Esophagus (tissue), 2 donors: ENCODE data around the gene PRMT5. TPM values are rescaled to one million over a fixed set of nuclear protein-coding genes. Genes with fewer than 3 reads are reported as not detected.
A peak's percentile ranks its signal among the peaks of the same experiment; 100 is the strongest.
"Not testable (repeated sequence)": the region's sequence is repeated elsewhere in the genome, so short reads cannot be mapped to it uniquely, and the experiment has no call there.

Source experiments
- H3K27ac ChIP-seq, 2 donors: one replicate each; pipeline ENCODE4 v1.5.1; 2013; ENCODE audit warnings: low read depth in 2 of 2, mild to moderate bottlenecking in 2 of 2, inconsistent platforms in 1 of 2, low read length in 1 of 2, moderate library complexity in 1 of 2
- H3K27me3 ChIP-seq, 2 donors: one replicate each; pipeline ENCODE4 v1.6.1; 2013; ENCODE audit warnings: low read length in 2 of 2, control low read depth in 1 of 2, mild to moderate bottlenecking in 1 of 2; ENCODE audit not compliant: insufficient read depth in 2 of 2, control insufficient read depth in 1 of 2
- H3K36me3 ChIP-seq, 2 donors: one replicate each; pipeline ENCODE4 v1.6.1; 2013; ENCODE audit warnings: low read length in 1 of 2; ENCODE audit not compliant: control insufficient read depth in 2 of 2, insufficient read depth in 2 of 2
- H3K4me1 ChIP-seq, 2 donors: one replicate each; pipeline ENCODE4 v1.6.1; 2013; ENCODE audit warnings: low read length in 1 of 2; ENCODE audit not compliant: control insufficient read depth in 2 of 2, insufficient read depth in 2 of 2
- H3K4me3 ChIP-seq, 2 donors: one replicate each; pipeline ENCODE4 v1.5.1; 2013; ENCODE audit warnings: low read length in 2 of 2, mild to moderate bottlenecking in 2 of 2, low read depth in 1 of 2, moderate library complexity in 1 of 2
- H3K9me3 ChIP-seq, 2 donors: one replicate each; pipeline ENCODE4 v1.6.1; 2013; ENCODE audit warnings: mild to moderate bottlenecking in 2 of 2, low read depth in 1 of 2, low read length in 1 of 2, moderate library complexity in 1 of 2; ENCODE audit not compliant: control insufficient read depth in 2 of 2, insufficient read depth in 1 of 2
- WGBS, 2 donors: extraction: QIAGEN DNeasy Blood & Tissue Kit; methylation state at CpG; one replicate each; pipeline ENCODE4 v1.1.7; 2013; 5-methylcytosine and 5-hydroxymethylcytosine counted together
- polyA plus RNA-seq, 2 donors: library from polyadenylated mRNA; stranded (reverse); fragments of 200-250 nt; gene quantifications; one replicate each; pipeline ENCODE4 v1.2.3, GENCODE V29; 2013
- donor health status: healthy with polysubstance abuse.
- donor health status: Bipolar disorder and iron deficiency.

The PRMT5 gene
- polyA plus RNA-seq, 2 donors = 31.4 to 47.1 TPM

GRCh38 chr14:22971152-22971551 lies 42.0 kb upstream of the PRMT5 start:
- no peaks in the 10 kb centered on the region for H3K4me1 ChIP-seq
- no peaks in the 10 kb centered on the region for H3K27me3 ChIP-seq
- H3K36me3 ChIP-seq = peaks cover 0 to 10% of the 10 kb centered on the region in 2 donors
- WGBS, 2 donors = 91 to 98% methylated on average over 1 of the region's 1 CpG
- H3K9me3 ChIP-seq = no peaks in the 10 kb centered on the region
- H3K27ac ChIP-seq = no peak overlapping the region
- H3K4me3 ChIP-seq = no peak overlapping the region

- Histone ChIP-seq H3K4me1 (no peaks in the 10 kb centered on the region), H3K36me3 (no peaks in the 10 kb centered on the region), H3K27me3 (no peaks in the 10 kb centered on the region), H3K4me3 (no peak overlapping the region), H3K27ac (no peak overlapping the region), H3K9me3 (no peaks in the 10 kb centered on the region)
- 46 to 55% methylated on average over 4 of the region's 4 CpGs for WGBS, 2 donors
Measured at GRCh38 chr14:22966783-22967269, 37.6 kb upstream of the PRMT5 start.

- H3K9me3 ChIP-seq, H3K4me3 ChIP-seq, H3K27me3 ChIP-seq, H3K36me3 ChIP-seq, H3K4me1 ChIP-seq: not testable (repeated sequence)
- peak overlapping the region in 1 of 2 donors; percentile 13 for H3K27ac ChIP-seq
- 62 to 65% methylated on average over 15 of the region's 15 CpGs for WGBS, 2 donors
Measured at GRCh38 chr14:22965916-22966782, 37.0 kb upstream of the PRMT5 start.

DNA sequence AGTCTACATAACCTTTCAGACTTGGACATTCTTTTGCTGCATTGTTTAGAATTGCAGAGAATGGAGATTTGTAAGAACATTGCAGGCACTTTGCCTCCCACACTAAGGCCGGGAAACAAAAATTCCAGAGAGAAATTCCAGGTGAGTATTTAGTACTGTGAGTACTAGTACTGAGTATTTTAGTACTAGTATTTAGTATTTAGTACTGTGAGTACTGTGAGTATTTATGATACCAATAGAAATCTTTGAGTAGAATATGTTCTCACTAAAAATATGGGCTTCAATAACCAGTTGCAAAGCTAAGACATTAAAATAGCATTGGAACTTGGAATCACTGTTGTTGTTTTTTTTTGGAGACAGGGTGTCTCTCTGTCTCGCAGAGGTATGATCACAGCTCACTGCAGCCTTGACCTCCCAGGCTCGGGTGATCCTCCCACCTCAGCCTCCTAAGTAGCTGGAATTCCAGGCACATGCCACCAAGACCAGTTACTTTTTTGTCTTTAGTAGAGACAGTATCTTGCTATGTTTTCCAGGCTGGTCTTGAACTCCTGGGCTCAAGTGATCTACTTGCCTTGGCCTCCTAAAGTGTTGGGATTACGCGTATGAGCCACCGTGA lies 33.0 kb upstream of the PRMT5 start:
- WGBS, 2 donors = 92 to 94% methylated on average over 6 of the region's 6 CpGs
- no peak overlapping the region for H3K27ac ChIP-seq
- no peaks in the 10 kb centered on the region for H3K27me3 ChIP-seq
- H3K4me3 ChIP-seq = no peak overlapping the region
- H3K36me3 ChIP-seq = no peaks in the 10 kb centered on the region
- H3K9me3 ChIP-seq = no peaks in the 10 kb centered on the region
- no peaks in the 10 kb centered on the region for H3K4me1 ChIP-seq

DNA sequence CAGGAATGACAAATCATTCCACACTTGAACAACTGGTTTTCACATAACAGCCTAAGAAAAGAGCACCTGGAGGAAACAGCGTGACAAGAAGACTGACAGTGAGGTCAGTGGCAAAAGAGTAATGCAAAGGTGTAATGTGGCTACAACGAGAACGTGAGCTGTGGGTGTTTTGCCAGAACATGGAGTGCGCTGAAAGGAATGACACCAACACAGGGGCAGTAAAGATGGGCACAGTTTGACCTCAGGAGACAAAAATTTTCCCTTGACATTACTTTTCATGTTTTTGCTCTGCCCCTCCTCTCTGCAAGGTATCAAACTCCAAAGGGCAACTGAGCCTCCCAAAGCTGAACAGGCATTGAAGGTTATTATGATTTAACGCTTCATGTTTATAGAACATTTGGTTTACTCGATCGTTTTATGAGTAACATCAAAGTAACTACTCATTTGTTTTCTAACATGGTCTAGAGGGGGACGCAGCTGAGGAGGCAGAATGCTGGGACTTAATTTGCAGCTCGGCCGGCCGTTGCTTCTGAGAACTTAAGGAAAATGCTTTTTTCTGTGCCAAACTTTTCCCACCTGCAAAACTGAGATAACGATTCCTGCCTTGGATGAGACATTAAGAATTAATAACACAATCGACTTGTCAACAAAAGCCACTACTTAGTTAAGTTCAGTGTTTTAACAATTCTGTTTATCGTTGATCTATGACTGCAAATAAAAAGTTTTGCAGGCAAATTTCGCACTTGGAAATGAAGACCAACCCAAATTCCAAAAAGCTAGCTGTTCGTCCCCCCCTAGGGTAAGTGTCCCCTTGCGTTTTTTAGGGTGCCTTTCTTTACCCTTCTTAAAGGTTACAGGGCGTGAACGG lies 26.8 kb upstream of the PRMT5 start:
- no peaks in the 10 kb centered on the region for H3K4me1 ChIP-seq
- H3K27ac ChIP-seq = peak overlapping the region; percentile 96 to 97
- no peaks in the 10 kb centered on the region for H3K36me3 ChIP-seq
- 13 to 18% methylated on average over 19 of the region's 19 CpGs for WGBS, 2 donors
- H3K27me3 ChIP-seq = no peaks in the 10 kb centered on the region
- H3K9me3 ChIP-seq = no peaks in the 10 kb centered on the region
- H3K4me3 ChIP-seq = peak overlapping the region; percentile 68 to 73

- Histone ChIP-seq H3K27me3 (no peaks in the 10 kb centered on the region), H3K9me3 (no peaks in the 10 kb centered on the region), H3K4me1 (no peaks in the 10 kb centered on the region), H3K27ac (no peak overlapping the region), H3K4me3 (no peak overlapping the region), H3K36me3 (peaks cover 0 to 6% of the 10 kb centered on the region in 2 donors)
- 88 to 95% methylated on average over 1 of the region's 1 CpG for WGBS, 2 donors
Measured at GRCh38 chr14:22952418-22952817, 23.2 kb upstream of the PRMT5 start.

- H3K4me3 ChIP-seq, H3K27me3 ChIP-seq, H3K9me3 ChIP-seq, H3K36me3 ChIP-seq, H3K27ac ChIP-seq, H3K4me1 ChIP-seq: not testable (repeated sequence)
- WGBS, 2 donors = 82 to 92% methylated on average over 8 of the region's 8 CpGs
Measured at GRCh38 chr14:22951795-22952194, 22.6 kb upstream of the PRMT5 start.

GRCh38 chr14:22945642-22946041 lies 16.5 kb upstream of the PRMT5 start:
- no peaks in the 10 kb centered on the region for H3K27me3 ChIP-seq
- H3K36me3 ChIP-seq = peaks cover 0 to 11% of the 10 kb centered on the region in 2 donors
- H3K27ac ChIP-seq = no peak overlapping the region
- no peaks in the 10 kb centered on the region for H3K4me1 ChIP-seq
- 94 to 96% methylated on average over 3 of the region's 3 CpGs for WGBS, 2 donors
- no peak overlapping the region for H3K4me3 ChIP-seq
- H3K9me3 ChIP-seq = no peaks in the 10 kb centered on the region

GRCh38 chr14:22939684-22940083 lies 10.5 kb upstream of the PRMT5 start:
- no peak overlapping the region for H3K27ac ChIP-seq
- 90 to 92% methylated on average over 4 of the region's 4 CpGs for WGBS, 2 donors
- no peak overlapping the region for H3K4me3 ChIP-seq
- H3K27me3 ChIP-seq = no peaks in the 10 kb centered on the region
- no peaks in the 10 kb centered on the region for H3K36me3 ChIP-seq
- H3K4me1 ChIP-seq = no peaks in the 10 kb centered on the region
- H3K9me3 ChIP-seq = no peaks in the 10 kb centered on the region
